ENCODE measurements around the gene SSTR5. TPM values are rescaled to one million over a fixed set of nuclear protein-coding genes. Genes with fewer than 3 reads are reported as not detected.
"Not testable (repeated sequence)": the region's sequence is repeated elsewhere in the genome, so short reads cannot be mapped to it uniquely, and the experiment has no call there.

The SSTR5 gene
- total RNA-seq, 1 donor: not detected

DNA sequence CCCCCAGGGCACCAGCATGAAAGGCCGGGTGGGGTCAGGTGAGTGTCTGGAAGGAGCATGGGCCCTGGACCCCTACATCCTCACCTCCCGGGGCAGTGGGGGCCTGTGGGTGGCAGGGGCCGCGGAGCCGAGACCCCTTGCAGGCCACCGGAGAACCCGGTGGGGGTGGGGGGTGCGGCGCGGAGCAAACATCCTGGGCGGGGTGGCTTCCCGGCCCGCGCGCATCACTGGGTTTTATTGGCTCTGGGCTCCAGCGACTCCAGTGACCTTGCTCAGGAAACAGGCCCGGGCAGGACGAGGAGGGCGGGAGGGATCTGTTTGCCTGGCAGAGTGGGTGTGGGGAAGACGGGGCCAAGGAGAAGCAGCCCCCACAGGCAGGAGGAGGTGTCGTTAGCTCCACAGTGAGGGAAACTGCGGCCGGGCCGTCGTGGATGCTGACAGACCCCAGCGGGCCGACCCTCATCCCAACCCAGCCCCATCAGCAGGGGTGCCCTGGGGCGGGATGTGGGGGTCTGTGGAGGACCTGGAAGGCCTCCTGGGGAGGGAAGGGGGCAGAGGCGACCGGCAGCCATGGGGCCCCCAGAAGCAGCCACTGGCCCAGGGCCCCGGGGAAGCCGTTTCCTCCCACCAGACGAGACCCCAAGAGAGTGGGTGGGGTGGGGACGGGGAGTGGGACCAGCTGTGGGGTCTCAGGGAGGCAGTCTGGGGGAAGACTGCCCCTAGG is 10.6 kb downstream of the SSTR5 start:
- H3K9me3 ChIP-seq (ENCODE audit: low read depth, low read length): no peaks in the 10 kb centered on the region
- no peaks in the 10 kb centered on the region for H3K27me3 ChIP-seq (ENCODE audit: insufficient read depth, low read length)
- H3K4me1 ChIP-seq (ENCODE audit: insufficient read depth, low read length): no peaks in the 10 kb centered on the region
- H3K4me3 ChIP-seq (ENCODE audit: low read length): no peak overlapping the region

DNA sequence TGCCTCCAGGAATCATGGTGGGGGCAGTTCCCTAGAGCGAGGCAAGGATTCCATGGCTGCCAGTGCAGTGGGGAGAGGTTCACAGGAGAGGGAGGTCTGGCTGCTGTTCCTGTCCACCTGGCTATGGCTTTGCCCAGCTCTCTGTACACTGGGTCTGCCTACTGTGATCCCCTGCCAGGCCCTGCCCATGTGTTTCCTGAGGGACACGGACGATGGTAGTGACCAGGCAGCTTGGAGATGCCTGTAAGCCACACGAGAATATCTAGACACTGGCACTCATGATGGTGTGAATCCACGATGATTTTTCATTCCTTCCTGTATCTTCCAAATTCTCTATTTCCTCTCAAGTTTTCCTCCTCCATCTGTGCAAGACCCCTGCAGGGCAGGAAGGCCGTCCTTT is 12.4 kb downstream of the SSTR5 start:
- no peak overlapping the region for H3K4me3 ChIP-seq (ENCODE audit: low read length)
- H3K9me3 ChIP-seq (ENCODE audit: low read depth, low read length): no peaks in the 10 kb centered on the region
- H3K4me1 ChIP-seq (ENCODE audit: insufficient read depth, low read length): no peaks in the 10 kb centered on the region
- no peaks in the 10 kb centered on the region for H3K27me3 ChIP-seq (ENCODE audit: insufficient read depth, low read length)

DNA sequence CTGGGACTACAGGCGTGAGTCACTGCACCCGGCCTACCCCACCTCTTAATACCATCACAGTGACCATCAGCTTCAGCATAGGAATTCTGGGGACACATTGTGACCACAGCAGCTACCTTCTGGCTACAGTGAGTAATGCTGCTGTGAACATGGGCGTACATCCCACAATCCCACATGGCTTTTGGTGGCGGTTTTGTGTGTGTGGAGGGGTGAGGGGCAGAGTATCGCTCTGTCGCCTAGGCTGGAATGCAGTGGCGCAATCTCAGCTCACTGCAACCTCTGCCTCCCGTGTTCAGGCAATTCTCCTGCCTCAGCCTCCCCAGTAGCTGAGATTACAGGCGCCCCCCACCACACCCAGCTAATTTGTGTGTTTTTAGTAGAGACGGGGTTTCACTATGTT is 13.9 kb downstream of the SSTR5 start:
- H3K9me3 ChIP-seq (ENCODE audit: low read depth, low read length); H3K4me1 ChIP-seq (ENCODE audit: insufficient read depth, low read length); H3K4me3 ChIP-seq (ENCODE audit: low read length); H3K27me3 ChIP-seq (ENCODE audit: insufficient read depth, low read length): not testable (repeated sequence)

- H3K9me3 ChIP-seq (ENCODE audit: low read depth, low read length): no peaks in the 10 kb centered on the region
- no peaks in the 10 kb centered on the region for H3K27me3 ChIP-seq (ENCODE audit: insufficient read depth, low read length)
- no peak overlapping the region for H3K4me3 ChIP-seq (ENCODE audit: low read length)
- H3K4me1 ChIP-seq (ENCODE audit: insufficient read depth, low read length): no peaks in the 10 kb centered on the region
Observed at GRCh38 chr16:1088295-1089170, 16.0 kb downstream of the SSTR5 start.

GRCh38 chr16:1089439-1089821 is 16.9 kb downstream of the SSTR5 start:
- Histone ChIP-seq H3K4me3 (ENCODE audit: low read length) (no peak overlapping the region), H3K27me3 (ENCODE audit: insufficient read depth, low read length) (no peaks in the 10 kb centered on the region), H3K4me1 (ENCODE audit: insufficient read depth, low read length) (no peaks in the 10 kb centered on the region), H3K9me3 (ENCODE audit: low read depth, low read length) (no peaks in the 10 kb centered on the region)

DNA sequence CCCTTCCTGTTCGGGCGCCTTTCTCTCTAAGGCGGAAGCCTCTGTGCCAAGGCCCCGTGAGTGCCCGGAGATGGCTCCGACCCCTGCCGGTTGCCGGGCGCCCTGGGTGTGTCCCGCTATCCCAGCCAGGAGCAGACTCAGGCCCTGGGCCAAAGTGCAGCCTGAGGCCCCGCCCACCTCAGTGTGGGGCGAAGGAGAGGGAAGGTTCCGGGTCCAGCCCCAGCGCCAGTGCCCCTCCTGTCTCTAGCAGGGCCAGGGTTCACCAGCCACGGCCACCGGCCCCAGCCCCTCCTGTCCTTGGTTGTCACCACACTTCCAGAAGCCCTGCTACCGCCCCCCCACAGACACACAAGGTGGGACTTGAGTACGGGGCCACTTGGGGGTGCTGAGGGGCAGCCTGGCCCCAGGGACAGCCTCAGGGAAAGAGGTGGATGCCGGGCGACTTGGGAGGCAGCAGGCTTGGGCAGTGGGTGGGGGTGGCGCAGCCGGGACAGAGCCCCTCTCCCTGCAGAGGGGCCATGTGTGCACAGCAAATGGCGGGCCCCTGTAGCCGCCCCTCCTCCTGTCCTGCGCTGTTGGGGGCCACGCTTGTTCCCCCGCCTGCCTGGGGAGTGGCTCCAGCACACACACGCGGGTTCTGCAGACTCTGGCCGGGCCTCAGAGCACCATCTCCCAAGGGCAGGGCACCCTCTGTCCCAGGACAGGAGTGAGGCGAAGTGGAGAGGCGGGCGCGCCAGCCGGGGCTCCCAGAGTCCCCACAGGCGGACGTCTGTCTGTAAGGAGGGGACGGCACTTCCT is 17.5 kb downstream of the SSTR5 start:
- H3K9me3 ChIP-seq (ENCODE audit: low read depth, low read length): no peaks in the 10 kb centered on the region
- no peaks in the 10 kb centered on the region for H3K27me3 ChIP-seq (ENCODE audit: insufficient read depth, low read length)
- no peak overlapping the region for H3K4me3 ChIP-seq (ENCODE audit: low read length)
- no peaks in the 10 kb centered on the region for H3K4me1 ChIP-seq (ENCODE audit: insufficient read depth, low read length)

GRCh38 chr16:1090620-1091587 is 18.4 kb downstream of the SSTR5 start:
- H3K9me3 ChIP-seq (ENCODE audit: low read depth, low read length): no peaks in the 10 kb centered on the region
- H3K4me3 ChIP-seq (ENCODE audit: low read length): no peak overlapping the region
- no peaks in the 10 kb centered on the region for H3K4me1 ChIP-seq (ENCODE audit: insufficient read depth, low read length)
- H3K27me3 ChIP-seq (ENCODE audit: insufficient read depth, low read length): no peaks in the 10 kb centered on the region

GRCh38 chr16:1091992-1092552 is 19.5 kb downstream of the SSTR5 start:
- H3K4me3 ChIP-seq (ENCODE audit: low read length): no peak overlapping the region
- H3K27me3 ChIP-seq (ENCODE audit: insufficient read depth, low read length): no peaks in the 10 kb centered on the region
- H3K4me1 ChIP-seq (ENCODE audit: insufficient read depth, low read length): no peaks in the 10 kb centered on the region
- no peaks in the 10 kb centered on the region for H3K9me3 ChIP-seq (ENCODE audit: low read depth, low read length)

- not testable (repeated sequence) for H3K4me3 ChIP-seq (ENCODE audit: low read length); H3K27me3 ChIP-seq (ENCODE audit: insufficient read depth, low read length); H3K9me3 ChIP-seq (ENCODE audit: low read depth, low read length); H3K4me1 ChIP-seq (ENCODE audit: insufficient read depth, low read length)
Observed at GRCh38 chr16:1092685-1093283, 20.2 kb downstream of the SSTR5 start.

- Histone ChIP-seq H3K4me1 (ENCODE audit: insufficient read depth, low read length) (no peaks in the 10 kb centered on the region), H3K27me3 (ENCODE audit: insufficient read depth, low read length) (no peaks in the 10 kb centered on the region), H3K4me3 (ENCODE audit: low read length) (no peak overlapping the region), H3K9me3 (ENCODE audit: low read depth, low read length) (no peaks in the 10 kb centered on the region)
Observed at GRCh38 chr16:1093284-1094123, 21.0 kb downstream of the SSTR5 start.

DNA sequence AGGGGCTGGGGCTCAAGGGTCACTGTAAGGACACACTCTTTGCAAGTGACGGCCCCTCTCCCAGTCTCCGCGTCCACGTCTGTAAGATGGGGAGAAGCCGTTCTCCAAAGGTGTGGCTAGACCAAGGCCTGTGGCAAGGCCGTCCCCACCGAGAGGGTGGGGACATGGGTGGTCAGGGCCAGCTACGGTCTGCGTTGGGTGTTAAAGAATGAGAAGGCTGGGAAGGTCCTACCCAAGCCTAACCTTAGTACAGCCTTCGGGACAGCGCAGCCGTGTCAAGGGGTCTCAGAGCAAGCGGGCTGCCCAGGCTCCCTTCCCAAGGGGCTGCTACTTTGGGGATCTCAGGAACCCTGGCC is 21.6 kb downstream of the SSTR5 start:
- H3K4me1 ChIP-seq (ENCODE audit: insufficient read depth, low read length): no peaks in the 10 kb centered on the region
- no peaks in the 10 kb centered on the region for H3K27me3 ChIP-seq (ENCODE audit: insufficient read depth, low read length)
- no peaks in the 10 kb centered on the region for H3K9me3 ChIP-seq (ENCODE audit: low read depth, low read length)
- H3K4me3 ChIP-seq (ENCODE audit: low read length): no peak overlapping the region

DNA sequence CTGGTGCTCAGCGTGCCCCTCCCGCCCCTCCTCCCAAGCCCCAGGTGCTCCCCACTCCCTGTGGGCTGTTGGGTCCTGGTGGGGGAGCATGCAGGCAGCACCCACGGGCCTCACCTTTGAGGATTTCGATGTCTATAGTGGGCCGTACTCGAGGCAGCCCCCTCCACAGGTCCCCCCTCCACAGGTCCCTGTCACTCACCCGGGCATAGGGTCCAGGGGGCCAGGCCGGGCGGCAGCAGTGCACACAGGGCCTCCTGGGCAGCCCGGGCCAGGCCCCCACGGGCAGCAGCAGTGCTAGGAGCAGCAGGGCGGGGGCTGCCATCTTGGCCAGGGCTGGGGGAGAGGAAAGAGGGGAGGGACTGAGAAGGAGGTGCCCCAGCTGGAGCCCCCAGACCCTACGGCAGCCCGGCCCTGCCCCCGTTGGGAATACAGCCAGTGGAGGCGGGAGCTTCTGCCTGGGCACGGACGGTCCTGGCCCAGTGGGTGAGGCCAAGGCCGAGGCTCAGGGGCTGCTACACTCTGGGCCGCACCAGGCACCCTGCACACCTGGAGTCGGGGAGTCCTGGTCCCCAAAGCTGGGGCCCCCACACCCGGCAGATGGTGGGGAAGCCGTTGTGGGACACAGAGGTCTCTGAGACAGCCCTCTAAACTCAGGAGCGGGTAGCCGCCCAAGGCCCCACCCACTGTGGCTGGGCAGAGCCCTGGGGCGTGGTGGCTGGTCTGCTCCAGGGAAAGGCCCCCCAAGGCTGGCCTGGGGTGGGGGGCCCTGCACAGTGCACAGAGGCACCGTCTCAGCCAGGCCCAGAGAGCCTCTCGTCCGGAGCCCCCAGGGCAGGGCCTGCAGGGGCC is 22.3 kb downstream of the SSTR5 start:
- Histone ChIP-seq H3K4me1 (ENCODE audit: insufficient read depth, low read length) (no peaks in the 10 kb centered on the region), H3K4me3 (ENCODE audit: low read length) (no peak overlapping the region), H3K9me3 (ENCODE audit: low read depth, low read length) (no peaks in the 10 kb centered on the region), H3K27me3 (ENCODE audit: insufficient read depth, low read length) (no peaks in the 10 kb centered on the region)
